ENCODE data around the gene C19orf67. TPM values are rescaled to one million over a fixed set of nuclear protein-coding genes. Genes with fewer than 3 reads are reported as not detected.

Gene C19orf67
- total and polyA plus RNA-seq, 2 experiments from 2014 or later = not detected

DNA sequence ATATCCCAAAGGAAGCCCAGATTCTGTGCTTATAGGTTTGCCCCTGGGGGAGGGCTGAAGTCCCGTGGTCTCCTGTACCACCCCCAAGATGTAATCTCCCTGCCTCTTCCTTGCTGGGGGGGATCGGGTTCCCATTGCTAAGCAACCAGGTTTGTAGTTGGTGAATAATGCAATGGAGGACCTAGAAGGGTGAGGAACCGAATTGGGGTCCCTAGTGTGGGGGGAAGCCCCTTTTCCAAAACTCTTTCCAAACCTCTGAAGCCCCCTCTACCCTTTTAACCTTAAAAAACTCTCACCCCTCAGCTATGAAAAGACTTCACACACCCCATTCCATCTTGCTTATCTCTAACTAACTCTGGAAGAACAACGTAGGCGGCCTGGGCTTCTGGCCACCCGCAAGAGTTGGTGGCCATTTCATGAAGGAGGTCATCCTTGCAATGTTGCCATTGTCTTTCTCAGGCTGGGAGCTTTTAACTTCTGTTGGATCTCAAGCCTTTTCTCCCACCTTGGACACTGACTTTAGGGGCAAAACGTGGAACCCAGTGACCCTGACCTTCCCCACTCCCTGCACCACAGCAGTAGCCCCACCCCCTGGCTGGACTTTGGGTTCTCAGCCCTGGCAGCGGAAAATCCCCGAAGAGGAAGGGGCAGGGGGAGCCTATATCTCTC lies 24.4 kb downstream of the C19orf67 start (continued):
- TF ChIP-seq, protein P1, sequence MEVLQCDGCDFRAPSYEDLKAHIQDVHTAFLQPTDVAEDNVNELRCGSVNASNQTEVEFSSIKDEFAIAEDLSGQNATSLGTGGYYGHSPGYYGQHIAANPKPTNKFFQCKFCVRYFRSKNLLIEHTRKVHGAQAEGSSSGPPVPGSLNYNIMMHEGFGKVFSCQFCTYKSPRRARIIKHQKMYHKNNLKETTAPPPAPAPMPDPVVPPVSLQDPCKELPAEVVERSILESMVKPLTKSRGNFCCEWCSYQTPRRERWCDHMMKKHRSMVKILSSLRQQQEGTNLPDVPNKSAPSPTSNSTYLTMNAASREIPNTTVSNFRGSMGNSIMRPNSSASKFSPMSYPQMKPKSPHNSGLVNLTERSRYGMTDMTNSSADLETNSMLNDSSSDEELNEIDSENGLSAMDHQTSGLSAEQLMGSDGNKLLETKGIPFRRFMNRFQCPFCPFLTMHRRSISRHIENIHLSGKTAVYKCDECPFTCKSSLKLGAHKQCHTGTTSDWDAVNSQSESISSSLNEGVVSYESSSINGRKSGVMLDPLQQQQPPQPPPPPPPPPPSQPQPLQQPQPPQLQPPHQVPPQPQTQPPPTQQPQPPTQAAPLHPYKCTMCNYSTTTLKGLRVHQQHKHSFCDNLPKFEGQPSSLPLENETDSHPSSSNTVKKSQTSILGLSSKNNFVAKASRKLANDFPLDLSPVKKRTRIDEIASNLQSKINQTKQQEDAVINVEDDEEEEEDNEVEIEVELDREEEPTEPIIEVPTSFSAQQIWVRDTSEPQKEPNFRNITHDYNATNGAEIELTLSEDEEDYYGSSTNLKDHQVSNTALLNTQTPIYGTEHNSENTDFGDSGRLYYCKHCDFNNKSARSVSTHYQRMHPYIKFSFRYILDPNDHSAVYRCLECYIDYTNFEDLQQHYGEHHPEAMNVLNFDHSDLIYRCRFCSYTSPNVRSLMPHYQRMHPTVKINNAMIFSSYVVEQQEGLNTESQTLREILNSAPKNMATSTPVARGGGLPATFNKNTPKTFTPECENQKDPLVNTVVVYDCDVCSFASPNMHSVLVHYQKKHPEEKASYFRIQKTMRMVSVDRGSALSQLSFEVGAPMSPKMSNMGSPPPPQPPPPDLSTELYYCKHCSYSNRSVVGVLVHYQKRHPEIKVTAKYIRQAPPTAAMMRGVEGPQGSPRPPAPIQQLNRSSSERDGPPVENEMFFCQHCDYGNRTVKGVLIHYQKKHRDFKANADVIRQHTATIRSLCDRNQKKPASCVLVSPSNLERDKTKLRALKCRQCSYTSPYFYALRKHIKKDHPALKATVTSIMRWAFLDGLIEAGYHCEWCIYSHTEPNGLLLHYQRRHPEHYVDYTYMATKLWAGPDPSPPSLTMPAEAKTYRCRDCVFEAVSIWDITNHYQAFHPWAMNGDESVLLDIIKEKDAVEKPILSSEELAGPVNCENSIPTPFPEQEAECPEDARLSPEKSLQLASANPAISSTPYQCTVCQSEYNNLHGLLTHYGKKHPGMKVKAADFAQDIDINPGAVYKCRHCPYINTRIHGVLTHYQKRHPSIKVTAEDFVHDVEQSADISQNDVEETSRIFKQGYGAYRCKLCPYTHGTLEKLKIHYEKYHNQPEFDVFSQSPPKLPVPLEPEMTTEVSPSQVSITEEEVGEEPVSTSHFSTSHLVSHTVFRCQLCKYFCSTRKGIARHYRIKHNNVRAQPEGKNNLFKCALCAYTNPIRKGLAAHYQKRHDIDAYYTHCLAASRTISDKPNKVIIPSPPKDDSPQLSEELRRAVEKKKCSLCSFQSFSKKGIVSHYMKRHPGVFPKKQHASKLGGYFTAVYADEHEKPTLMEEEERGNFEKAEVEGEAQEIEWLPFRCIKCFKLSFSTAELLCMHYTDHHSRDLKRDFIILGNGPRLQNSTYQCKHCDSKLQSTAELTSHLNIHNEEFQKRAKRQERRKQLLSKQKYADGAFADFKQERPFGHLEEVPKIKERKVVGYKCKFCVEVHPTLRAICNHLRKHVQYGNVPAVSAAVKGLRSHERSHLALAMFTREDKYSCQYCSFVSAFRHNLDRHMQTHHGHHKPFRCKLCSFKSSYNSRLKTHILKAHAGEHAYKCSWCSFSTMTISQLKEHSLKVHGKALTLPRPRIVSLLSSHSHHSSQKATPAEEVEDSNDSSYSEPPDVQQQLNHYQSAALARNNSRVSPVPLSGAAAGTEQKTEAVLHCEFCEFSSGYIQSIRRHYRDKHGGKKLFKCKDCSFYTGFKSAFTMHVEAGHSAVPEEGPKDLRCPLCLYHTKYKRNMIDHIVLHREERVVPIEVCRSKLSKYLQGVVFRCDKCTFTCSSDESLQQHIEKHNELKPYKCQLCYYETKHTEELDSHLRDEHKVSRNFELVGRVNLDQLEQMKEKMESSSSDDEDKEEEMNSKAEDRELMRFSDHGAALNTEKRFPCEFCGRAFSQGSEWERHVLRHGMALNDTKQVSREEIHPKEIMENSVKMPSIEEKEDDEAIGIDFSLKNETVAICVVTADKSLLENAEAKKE (CRISPR knock-in tag; IDR thresholded peaks at IDR 0.05) = no peak

DNA sequence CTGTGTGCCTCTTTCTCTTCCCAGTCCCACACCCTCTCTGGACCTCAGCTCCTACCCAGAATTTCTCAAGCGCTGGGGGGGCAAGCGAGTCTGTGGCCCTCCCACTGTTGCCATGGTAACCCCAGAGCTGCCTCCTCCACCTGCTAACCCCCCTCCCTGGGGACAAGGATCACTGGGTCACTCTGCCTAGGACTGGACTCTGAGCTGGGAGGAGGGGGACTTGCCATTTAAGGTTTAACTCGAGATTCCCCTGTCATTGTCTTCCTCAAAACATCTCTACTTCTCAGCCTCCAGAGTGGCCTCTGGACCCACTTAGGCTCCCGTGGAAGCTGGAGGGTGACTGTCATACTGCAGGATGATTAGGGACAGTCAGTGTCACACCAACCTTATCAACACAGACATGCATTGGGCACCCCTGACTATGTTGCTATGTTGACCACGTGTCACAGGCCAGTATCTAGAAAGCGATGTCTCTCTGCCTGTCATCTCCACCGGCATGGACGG lies 25.9 kb downstream of the C19orf67 start:
- H3K36me3 Mint-ChIP-seq (ENCODE audit: low read depth) = peaks cover 2% of the 10 kb centered on the region; the same call in 1 of the 3 replicates

DNA sequence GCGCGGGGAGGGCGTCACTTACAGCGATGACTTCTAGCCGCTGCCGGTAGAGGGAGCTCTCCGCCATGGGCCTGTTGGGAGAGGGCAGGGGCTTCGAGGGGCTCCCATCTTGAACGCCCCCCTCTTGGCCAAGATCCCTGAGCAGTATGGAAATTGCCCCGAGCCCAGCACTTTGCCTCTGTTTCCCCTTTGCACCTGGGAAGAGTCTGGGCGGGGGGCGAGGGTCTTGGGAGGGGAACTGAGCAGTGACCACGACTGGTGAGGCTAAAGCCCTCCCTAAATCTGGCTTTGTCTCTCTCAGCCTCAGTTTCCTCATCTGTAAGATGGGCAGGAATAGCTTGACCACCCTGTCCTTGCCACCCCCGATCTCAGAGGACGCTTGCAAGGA lies 26.5 kb downstream of the C19orf67 start:
- Mint-ChIP-seq H3K27me3 (ENCODE audit: insufficient read depth, low read depth, poor library complexity) (peaks cover 32% of the 10 kb centered on the region), H3K4me1 (peaks cover 14% of the 10 kb centered on the region), H3K27ac (no peak overlapping the region), H3K9me3 (no peaks in the 10 kb centered on the region), H3K4me3 (peak overlapping the region; percentile 84), H3K36me3 (ENCODE audit: low read depth) (peaks cover 2% of the 10 kb centered on the region; the same call in 1 of the 3 replicates)
- DNase-seq (ENCODE audit: low spot score) = peak; percentile 83
- peak; percentile 43 for ATAC-seq
- H3K27me3 ChIP-seq (ENCODE audit: insufficient read depth) = peaks cover 25% of the 10 kb centered on the region
- H2AFZ ChIP-seq = no peak overlapping the region
- H3K27ac ChIP-seq (ENCODE audit: low read depth) = no peak overlapping the region
- no peaks in the 10 kb centered on the region for H3K79me2 ChIP-seq (replicated peaks; ENCODE audit: insufficient read depth)
- H3K4me3 ChIP-seq = peak overlapping the region; percentile 74; the same call in 1 of the 2 replicates
- H3K4me1 ChIP-seq (ENCODE audit: insufficient read depth) = peaks cover 8% of the 10 kb centered on the region; the same call in 1 of the 2 replicates
- no peaks in the 10 kb centered on the region; the same call in 1 of the 2 replicates for H3F3A ChIP-seq (replicated peaks; ENCODE audit: low read depth)
- no peaks in the 10 kb centered on the region for H3K9me2 ChIP-seq (ENCODE audit: insufficient read depth)
- no peak for TF ChIP-seq STAT1 (IDR thresholded peaks at IDR 0.05; ENCODE audit: unreplicated experiment)
- no peak for TF ChIP-seq NANOG (IDR thresholded peaks at IDR 0.05; ENCODE audit: borderline replicate concordance)
- TF ChIP-seq, protein P2, sequence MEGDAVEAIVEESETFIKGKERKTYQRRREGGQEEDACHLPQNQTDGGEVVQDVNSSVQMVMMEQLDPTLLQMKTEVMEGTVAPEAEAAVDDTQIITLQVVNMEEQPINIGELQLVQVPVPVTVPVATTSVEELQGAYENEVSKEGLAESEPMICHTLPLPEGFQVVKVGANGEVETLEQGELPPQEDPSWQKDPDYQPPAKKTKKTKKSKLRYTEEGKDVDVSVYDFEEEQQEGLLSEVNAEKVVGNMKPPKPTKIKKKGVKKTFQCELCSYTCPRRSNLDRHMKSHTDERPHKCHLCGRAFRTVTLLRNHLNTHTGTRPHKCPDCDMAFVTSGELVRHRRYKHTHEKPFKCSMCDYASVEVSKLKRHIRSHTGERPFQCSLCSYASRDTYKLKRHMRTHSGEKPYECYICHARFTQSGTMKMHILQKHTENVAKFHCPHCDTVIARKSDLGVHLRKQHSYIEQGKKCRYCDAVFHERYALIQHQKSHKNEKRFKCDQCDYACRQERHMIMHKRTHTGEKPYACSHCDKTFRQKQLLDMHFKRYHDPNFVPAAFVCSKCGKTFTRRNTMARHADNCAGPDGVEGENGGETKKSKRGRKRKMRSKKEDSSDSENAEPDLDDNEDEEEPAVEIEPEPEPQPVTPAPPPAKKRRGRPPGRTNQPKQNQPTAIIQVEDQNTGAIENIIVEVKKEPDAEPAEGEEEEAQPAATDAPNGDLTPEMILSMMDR (conservative IDR thresholded peaks at IDR 0.05; ENCODE audit: low read depth in 2 of 2) = peak; percentile 75 to 86
- no peak for TF ChIP-seq ZNF114 (CRISPR knock-in tag; IDR thresholded peaks at IDR 0.05)
- TF ChIP-seq, protein P3, sequence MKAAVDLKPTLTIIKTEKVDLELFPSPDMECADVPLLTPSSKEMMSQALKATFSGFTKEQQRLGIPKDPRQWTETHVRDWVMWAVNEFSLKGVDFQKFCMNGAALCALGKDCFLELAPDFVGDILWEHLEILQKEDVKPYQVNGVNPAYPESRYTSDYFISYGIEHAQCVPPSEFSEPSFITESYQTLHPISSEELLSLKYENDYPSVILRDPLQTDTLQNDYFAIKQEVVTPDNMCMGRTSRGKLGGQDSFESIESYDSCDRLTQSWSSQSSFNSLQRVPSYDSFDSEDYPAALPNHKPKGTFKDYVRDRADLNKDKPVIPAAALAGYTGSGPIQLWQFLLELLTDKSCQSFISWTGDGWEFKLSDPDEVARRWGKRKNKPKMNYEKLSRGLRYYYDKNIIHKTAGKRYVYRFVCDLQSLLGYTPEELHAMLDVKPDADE (IDR thresholded peaks at IDR 0.05) = no peak
- no peaks in the 10 kb centered on the region for H3K36me3 ChIP-seq (ENCODE audit: insufficient read depth)
- peak overlapping the region; percentile 73 for H3K4me2 ChIP-seq
- no peaks in the 10 kb centered on the region; the same call in 1 of the 2 replicates for H4K20me1 ChIP-seq (replicated peaks; ENCODE audit: insufficient read depth)

More for the DNA sequence above, 25.9 kb downstream of the C19orf67 start:
- H2AFZ ChIP-seq = no peak overlapping the region
- Mint-ChIP-seq H3K27ac (no peak overlapping the region), H3K4me3 (no peak overlapping the region), H3K9me3 (no peaks in the 10 kb centered on the region), H3K4me1 (peaks cover 14% of the 10 kb centered on the region), H3K27me3 (ENCODE audit: insufficient read depth, low read depth, poor library complexity) (peaks cover 32% of the 10 kb centered on the region)
- peaks cover 25% of the 10 kb centered on the region for H3K27me3 ChIP-seq (ENCODE audit: insufficient read depth)
- peaks cover 8% of the 10 kb centered on the region; the same call in 1 of the 2 replicates for H3K4me1 ChIP-seq (ENCODE audit: insufficient read depth)
- no peaks in the 10 kb centered on the region for H3K9me2 ChIP-seq (ENCODE audit: insufficient read depth)
- ATAC-seq (no peak), DNase-seq (ENCODE audit: low spot score) (no peak)
- no peaks in the 10 kb centered on the region; the same call in 1 of the 2 replicates for H3F3A ChIP-seq (replicated peaks; ENCODE audit: low read depth)
- H3K4me3 ChIP-seq = no peak overlapping the region
- no peak overlapping the region for H3K4me2 ChIP-seq
- H3K27ac ChIP-seq (ENCODE audit: low read depth) = no peak overlapping the region
- TF ChIP-seq STAT1 (IDR thresholded peaks at IDR 0.05; ENCODE audit: unreplicated experiment) = no peak
- no peaks in the 10 kb centered on the region for H3K36me3 ChIP-seq (ENCODE audit: insufficient read depth)
- no peaks in the 10 kb centered on the region for H3K79me2 ChIP-seq (replicated peaks; ENCODE audit: insufficient read depth)
- H4K20me1 ChIP-seq (replicated peaks; ENCODE audit: insufficient read depth) = no peaks in the 10 kb centered on the region; the same call in 1 of the 2 replicates
